Activated CD8-positive, alpha-beta T cell treated with anti-CD3 and anti-CD28 coated beads for 36 hours (primary cell): ENCODE measurements around the gene BRSK1. TPM values are rescaled to one million over a fixed set of nuclear protein-coding genes. Genes with fewer than 3 reads are reported as not detected.

Experiments
- ATAC-seq: fragments of 200-7000 bp; cut with Tn5 transposase; one replicate; pipeline ENCODE4 v1.10.0; 2021; ENCODE audit warnings: mild to moderate bottlenecking, moderate library complexity
- CTCF ChIA-PET: fragments of 350-600 bp; sonication (Branson Sonifier 250); formaldehyde crosslinking; loops from one replicate; lab custom pipeline; 2021; ENCODE audit warnings: antibody characterized with exemption; lab: Charles Lee
- POLR2A ChIA-PET: fragments of 350-600 bp; sonication (Branson Sonifier 250); formaldehyde crosslinking; loops from one replicate; lab custom pipeline; 2021; ENCODE audit warnings: antibody characterized with exemption; lab: Charles Lee
- DNase-seq: peaks from one replicate; pipeline ENCODE4 v3.0.0-alpha.2; 2020
- H3K27ac Mint-ChIP-seq: one replicate; pipeline ENCODE4 v1.8.0; 2021; ENCODE audit warnings: mild to moderate bottlenecking, mixed read lengths
- H3K27me3 Mint-ChIP-seq: one replicate; pipeline ENCODE4 v1.8.0; 2021; ENCODE audit warnings: mixed read lengths
- H3K36me3 Mint-ChIP-seq: one replicate; pipeline ENCODE4 v1.8.0; 2021; ENCODE audit warnings: low read depth, mixed read lengths
- H3K4me1 Mint-ChIP-seq: one replicate; pipeline ENCODE4 v1.8.0; 2021; ENCODE audit warnings: low read depth, mixed read lengths
- H3K4me3 Mint-ChIP-seq: one replicate; pipeline ENCODE4 v1.8.0; 2021; ENCODE audit warnings: mild to moderate bottlenecking, moderate library complexity, mixed read lengths
- H3K9me3 Mint-ChIP-seq: one replicate; pipeline ENCODE4 v1.8.0; 2021; ENCODE audit warnings: mixed read lengths
- intact Hi-C: fragments of 100-400 bp; cut with micrococcal nuclease; formaldehyde crosslinking; loops from one replicate; pipeline ENCODE4 v1.10.0; 2022
- total RNA-seq, 2 experiments: library from RNA; stranded (reverse); gene quantifications; one replicate each; pipeline ENCODE4 v1.2.3, GENCODE V29; 2021
- TF ChIP-seq, protein P1 (sequence below): fragments of 200-600 bp; IDR thresholded peaks from one replicate; pipeline ENCODE4 v1.8.0; 2022; ENCODE audit warnings: antibody characterized with exemption, mild to moderate bottlenecking

The BRSK1 gene
- total RNA-seq, 2 experiments from 2014 or later = 5.1 to 5.8 TPM

DNA sequence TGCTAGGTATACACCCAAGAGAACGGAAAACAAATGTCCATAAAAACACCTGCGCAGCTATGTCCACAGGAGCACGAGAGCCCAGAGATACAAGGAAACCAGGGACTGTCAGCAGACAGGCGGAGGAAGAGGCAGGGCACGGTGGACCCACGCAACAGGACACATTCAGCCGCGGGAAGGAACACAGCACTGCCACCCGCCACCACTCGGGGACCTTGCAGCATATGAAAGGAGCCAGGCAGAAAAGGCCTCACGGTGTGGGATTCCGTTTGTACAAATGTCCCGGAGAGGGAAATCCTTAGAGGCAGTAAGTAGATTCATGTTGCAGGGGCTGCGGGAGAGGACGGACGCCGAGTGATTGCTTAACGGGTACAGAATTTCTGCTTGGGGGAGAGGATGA lies 11.7 kb upstream of the BRSK1 start:
- peaks cover 5% of the 10 kb centered on the region for H3K4me1 Mint-ChIP-seq
- no peak for DNase-seq
- TF ChIP-seq, protein P1, sequence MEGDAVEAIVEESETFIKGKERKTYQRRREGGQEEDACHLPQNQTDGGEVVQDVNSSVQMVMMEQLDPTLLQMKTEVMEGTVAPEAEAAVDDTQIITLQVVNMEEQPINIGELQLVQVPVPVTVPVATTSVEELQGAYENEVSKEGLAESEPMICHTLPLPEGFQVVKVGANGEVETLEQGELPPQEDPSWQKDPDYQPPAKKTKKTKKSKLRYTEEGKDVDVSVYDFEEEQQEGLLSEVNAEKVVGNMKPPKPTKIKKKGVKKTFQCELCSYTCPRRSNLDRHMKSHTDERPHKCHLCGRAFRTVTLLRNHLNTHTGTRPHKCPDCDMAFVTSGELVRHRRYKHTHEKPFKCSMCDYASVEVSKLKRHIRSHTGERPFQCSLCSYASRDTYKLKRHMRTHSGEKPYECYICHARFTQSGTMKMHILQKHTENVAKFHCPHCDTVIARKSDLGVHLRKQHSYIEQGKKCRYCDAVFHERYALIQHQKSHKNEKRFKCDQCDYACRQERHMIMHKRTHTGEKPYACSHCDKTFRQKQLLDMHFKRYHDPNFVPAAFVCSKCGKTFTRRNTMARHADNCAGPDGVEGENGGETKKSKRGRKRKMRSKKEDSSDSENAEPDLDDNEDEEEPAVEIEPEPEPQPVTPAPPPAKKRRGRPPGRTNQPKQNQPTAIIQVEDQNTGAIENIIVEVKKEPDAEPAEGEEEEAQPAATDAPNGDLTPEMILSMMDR = no peak
- peaks cover 28% of the 10 kb centered on the region for H3K36me3 Mint-ChIP-seq
- H3K27ac Mint-ChIP-seq = no peak overlapping the region
- POLR2A ChIA-PET = no interaction called here
- ATAC-seq = no peak
- CTCF ChIA-PET = no interaction called here
- no peaks in the 10 kb centered on the region for H3K27me3 Mint-ChIP-seq
- H3K9me3 Mint-ChIP-seq = no peaks in the 10 kb centered on the region
- no peak overlapping the region for H3K4me3 Mint-ChIP-seq
- intact Hi-C loops = no loop called here

DNA sequence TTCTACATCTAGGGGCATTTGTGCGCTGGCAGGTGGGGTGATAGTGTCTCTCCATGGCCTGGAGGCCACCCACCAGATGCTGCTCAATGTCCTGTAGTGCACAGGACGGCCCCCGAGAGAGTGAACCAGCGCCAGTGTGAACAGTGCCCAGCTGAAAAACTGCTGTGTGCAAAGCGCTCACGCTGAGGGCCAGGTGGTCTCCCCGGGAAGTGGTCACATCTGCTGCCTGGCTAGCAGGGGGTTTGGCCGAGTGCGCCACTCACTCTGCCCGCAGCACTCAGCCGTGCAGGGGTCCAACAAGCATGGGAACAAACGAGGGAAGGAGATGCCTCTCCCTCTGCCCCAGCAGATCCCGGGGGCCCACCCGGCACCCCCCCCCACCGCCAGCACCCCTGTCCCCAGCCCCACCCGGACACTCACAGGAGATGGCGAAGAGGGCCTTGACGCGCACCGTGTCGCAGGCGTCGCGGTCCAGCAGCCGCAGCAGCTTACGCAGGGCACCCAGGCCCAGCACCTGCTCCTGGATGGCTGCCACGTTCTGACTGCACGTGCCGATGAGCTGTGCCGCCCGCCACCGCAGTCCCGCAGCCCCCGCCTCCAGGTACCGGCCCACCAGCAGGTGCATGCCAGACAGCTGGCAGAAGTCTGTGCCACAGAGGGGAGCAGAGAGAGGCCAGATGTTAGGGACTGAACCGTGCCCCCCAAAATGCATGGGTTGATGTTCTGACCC lies 9.7 kb upstream of the BRSK1 start:
- Mint-ChIP-seq H3K9me3 (no peaks in the 10 kb centered on the region), H3K27me3 (no peaks in the 10 kb centered on the region), H3K36me3 (peaks cover 24% of the 10 kb centered on the region), H3K27ac (no peak overlapping the region), H3K4me3 (no peak overlapping the region), H3K4me1 (peaks cover 12% of the 10 kb centered on the region)
- DNase-seq = no peak
- ATAC-seq = no peak
- TF ChIP-seq, protein P1 = no peak
- intact Hi-C loops = no loop called here
- CTCF ChIA-PET = no interaction called here
- POLR2A ChIA-PET = interaction anchor here (1.0 to 1.4 kb wide), 2 partner anchors 11 to 14 kb away, joined by 3 read pairs; no protein-coding TSS in a partner anchor

DNA sequence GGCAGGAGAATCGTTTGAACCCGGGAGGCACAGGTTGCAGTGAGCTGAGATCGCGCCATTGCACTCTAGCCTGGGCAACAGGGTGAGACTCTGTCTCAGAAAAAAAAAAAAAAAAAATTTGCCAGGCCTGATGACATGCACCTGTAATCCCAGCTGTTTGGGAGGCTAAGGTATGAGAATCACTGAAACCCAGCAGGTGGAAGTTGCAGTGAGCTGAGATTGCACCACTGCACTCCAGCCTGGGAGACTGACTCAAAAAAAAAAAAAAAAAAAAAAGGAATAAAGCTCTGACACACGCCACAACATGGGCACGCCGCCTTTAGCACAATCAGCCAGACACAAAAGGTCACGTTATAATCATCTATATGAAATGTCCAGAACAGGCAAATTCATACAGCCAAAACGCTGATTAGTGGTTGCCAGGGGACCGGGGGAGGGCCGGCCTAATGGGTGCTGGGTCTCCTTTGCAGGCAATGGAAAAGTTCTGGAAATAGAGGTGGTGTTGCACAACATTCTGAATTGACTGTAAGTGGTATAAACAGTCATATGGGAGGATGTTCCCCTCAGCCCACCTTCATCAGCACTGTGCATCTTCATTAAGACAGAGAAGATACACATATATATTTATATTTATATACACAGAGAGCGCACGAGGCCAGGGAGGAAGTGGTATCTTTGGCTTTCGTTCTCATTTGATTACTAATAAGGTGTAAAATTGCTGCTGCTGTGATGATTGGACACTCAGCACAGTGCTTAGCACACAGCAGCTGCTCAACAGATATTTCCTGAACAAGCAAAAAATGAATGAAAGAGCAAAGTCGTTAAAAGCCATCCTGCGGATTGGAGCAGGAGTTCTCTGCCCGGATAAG lies 7.7 kb upstream of the BRSK1 start:
- intact Hi-C loops = no loop called here
- peak; percentile 37 for DNase-seq
- H3K4me3 Mint-ChIP-seq = no peak overlapping the region
- TF ChIP-seq, protein P1 = no peak
- H3K27ac Mint-ChIP-seq = peak overlapping the region; percentile 50
- peaks cover 24% of the 10 kb centered on the region for H3K4me1 Mint-ChIP-seq
- ChIA-PET POLR2A (interaction anchor here (1.3 to 6.5 kb wide), 4 partner anchors 13 to 30 kb away, joined by 3 to 54 read pairs (median 4); partner anchors contain the start of gene PPP6R1), CTCF (interaction anchor here (0.6 kb wide), 1 partner anchor 184 kb away, joined by 3 read pairs; no protein-coding TSS in a partner anchor)
- no peaks in the 10 kb centered on the region for H3K9me3 Mint-ChIP-seq
- H3K27me3 Mint-ChIP-seq = no peaks in the 10 kb centered on the region
- no peak for ATAC-seq
- peaks cover 12% of the 10 kb centered on the region for H3K36me3 Mint-ChIP-seq

- ATAC-seq (no peak), DNase-seq (no peak)
- peaks cover 25% of the 10 kb centered on the region for H3K4me1 Mint-ChIP-seq
- peaks cover 12% of the 10 kb centered on the region for H3K36me3 Mint-ChIP-seq
- peak overlapping the region; percentile 50 for H3K27ac Mint-ChIP-seq
- ChIA-PET POLR2A (interaction anchor here (1.1 to 6.5 kb wide), 4 partner anchors 13 to 30 kb away, joined by 3 to 54 read pairs (median 4); partner anchors contain the start of gene PPP6R1), CTCF (interaction anchor here (1.5 kb wide), 1 partner anchor 141 kb away, joined by 3 read pairs; no protein-coding TSS in a partner anchor)
- TF ChIP-seq, protein P1 = no peak
- no peak overlapping the region for H3K4me3 Mint-ChIP-seq
- intact Hi-C loops = no loop called here
- H3K27me3 Mint-ChIP-seq = no peaks in the 10 kb centered on the region
- no peaks in the 10 kb centered on the region for H3K9me3 Mint-ChIP-seq
Observed at GRCh38 chr19:55276720-55277430, 6.9 kb upstream of the BRSK1 start.
